Activated CD8-positive, alpha-beta T cell treated with anti-CD3 and anti-CD28 coated beads for 36 hours (primary cell): ENCODE data around the gene PERP. TPM values are rescaled to one million over a fixed set of nuclear protein-coding genes. Genes with fewer than 3 reads are reported as not detected.

ENCODE experiments used
- ATAC-seq: fragments of 200-7000 bp; cut with Tn5 transposase; one replicate; pipeline ENCODE4 v1.10.0; 2021; ENCODE audit warnings: mild to moderate bottlenecking, moderate library complexity
- CTCF ChIA-PET: fragments of 350-600 bp; sonication (Branson Sonifier 250); formaldehyde crosslinking; loops from one replicate; lab custom pipeline; 2021; ENCODE audit warnings: antibody characterized with exemption; lab: Charles Lee
- POLR2A ChIA-PET: fragments of 350-600 bp; sonication (Branson Sonifier 250); formaldehyde crosslinking; loops from one replicate; lab custom pipeline; 2021; ENCODE audit warnings: antibody characterized with exemption; lab: Charles Lee
- DNase-seq: peaks from one replicate; pipeline ENCODE4 v3.0.0-alpha.2; 2020
- H3K27ac Mint-ChIP-seq: one replicate; pipeline ENCODE4 v1.8.0; 2021; ENCODE audit warnings: mild to moderate bottlenecking, mixed read lengths
- H3K27me3 Mint-ChIP-seq: one replicate; pipeline ENCODE4 v1.8.0; 2021; ENCODE audit warnings: mixed read lengths
- H3K36me3 Mint-ChIP-seq: one replicate; pipeline ENCODE4 v1.8.0; 2021; ENCODE audit warnings: low read depth, mixed read lengths
- H3K4me1 Mint-ChIP-seq: one replicate; pipeline ENCODE4 v1.8.0; 2021; ENCODE audit warnings: low read depth, mixed read lengths
- H3K4me3 Mint-ChIP-seq: one replicate; pipeline ENCODE4 v1.8.0; 2021; ENCODE audit warnings: mild to moderate bottlenecking, moderate library complexity, mixed read lengths
- H3K9me3 Mint-ChIP-seq: one replicate; pipeline ENCODE4 v1.8.0; 2021; ENCODE audit warnings: mixed read lengths
- intact Hi-C: fragments of 100-400 bp; cut with micrococcal nuclease; formaldehyde crosslinking; loops from one replicate; pipeline ENCODE4 v1.10.0; 2022
- total RNA-seq, 2 experiments: library from RNA; stranded (reverse); gene quantifications; one replicate each; pipeline ENCODE4 v1.2.3, GENCODE V29; 2021
- TF ChIP-seq, protein P1 (sequence below): fragments of 200-600 bp; IDR thresholded peaks from one replicate; pipeline ENCODE4 v1.8.0; 2022; ENCODE audit warnings: antibody characterized with exemption, mild to moderate bottlenecking

The PERP gene
- total RNA-seq, 2 experiments from 2014 or later = 3.7 to 4.5 TPM

DNA sequence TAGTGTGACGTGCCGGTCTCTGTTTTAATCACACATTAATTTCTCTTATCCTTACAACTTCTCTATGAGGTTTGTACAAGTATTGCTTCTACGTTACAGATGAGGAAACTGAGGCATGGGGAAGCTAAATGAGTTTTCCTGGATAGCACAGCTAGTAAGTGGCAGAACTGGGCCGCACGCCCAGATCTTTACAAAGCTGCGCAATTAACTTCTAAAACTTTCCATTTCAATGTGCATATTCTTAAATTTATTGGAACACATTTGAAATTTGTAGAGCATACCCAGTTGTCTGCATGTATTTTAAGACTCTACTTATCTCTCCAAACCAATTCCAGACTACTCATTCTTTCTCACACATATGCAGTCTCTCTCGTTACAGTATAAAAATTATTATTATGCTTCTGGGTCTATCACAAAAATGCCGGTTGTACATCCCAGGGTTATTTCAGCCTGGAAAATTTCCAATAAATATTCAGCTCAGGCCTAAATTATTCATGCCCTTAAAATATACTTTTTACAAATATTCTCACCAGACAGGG, 10.2 kb upstream of the PERP start:
- DNase-seq (no peak), ATAC-seq (no peak)
- Mint-ChIP-seq H3K36me3 (no peaks in the 10 kb centered on the region), H3K4me3 (no peak overlapping the region), H3K27ac (no peak overlapping the region), H3K9me3 (no peaks in the 10 kb centered on the region), H3K4me1 (peaks cover 6% of the 10 kb centered on the region), H3K27me3 (peaks cover 21% of the 10 kb centered on the region)
- ChIA-PET POLR2A (no interaction called here), CTCF (interaction anchor here (0.7 to 6.6 kb wide), 15 partner anchors 9 to 402 kb away, joined by 3 to 63 read pairs (median 9); partner anchors contain the start of genes ARFGEF3, HEBP2 and NHSL1)
- intact Hi-C loops = loop anchor here (5.0 to 10.0 kb wide), 3 partner anchors 170 to 400 kb away; partner anchors contain the start of gene HEBP2
- TF ChIP-seq, protein P1, sequence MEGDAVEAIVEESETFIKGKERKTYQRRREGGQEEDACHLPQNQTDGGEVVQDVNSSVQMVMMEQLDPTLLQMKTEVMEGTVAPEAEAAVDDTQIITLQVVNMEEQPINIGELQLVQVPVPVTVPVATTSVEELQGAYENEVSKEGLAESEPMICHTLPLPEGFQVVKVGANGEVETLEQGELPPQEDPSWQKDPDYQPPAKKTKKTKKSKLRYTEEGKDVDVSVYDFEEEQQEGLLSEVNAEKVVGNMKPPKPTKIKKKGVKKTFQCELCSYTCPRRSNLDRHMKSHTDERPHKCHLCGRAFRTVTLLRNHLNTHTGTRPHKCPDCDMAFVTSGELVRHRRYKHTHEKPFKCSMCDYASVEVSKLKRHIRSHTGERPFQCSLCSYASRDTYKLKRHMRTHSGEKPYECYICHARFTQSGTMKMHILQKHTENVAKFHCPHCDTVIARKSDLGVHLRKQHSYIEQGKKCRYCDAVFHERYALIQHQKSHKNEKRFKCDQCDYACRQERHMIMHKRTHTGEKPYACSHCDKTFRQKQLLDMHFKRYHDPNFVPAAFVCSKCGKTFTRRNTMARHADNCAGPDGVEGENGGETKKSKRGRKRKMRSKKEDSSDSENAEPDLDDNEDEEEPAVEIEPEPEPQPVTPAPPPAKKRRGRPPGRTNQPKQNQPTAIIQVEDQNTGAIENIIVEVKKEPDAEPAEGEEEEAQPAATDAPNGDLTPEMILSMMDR = no peak

GRCh38 chr6:138116661-138116999, 9.4 kb upstream of the PERP start:
- H3K27ac Mint-ChIP-seq = no peak overlapping the region
- H3K4me1 Mint-ChIP-seq = peaks cover 6% of the 10 kb centered on the region
- no peak overlapping the region for H3K4me3 Mint-ChIP-seq
- peaks cover 21% of the 10 kb centered on the region for H3K27me3 Mint-ChIP-seq
- no peaks in the 10 kb centered on the region for H3K9me3 Mint-ChIP-seq
- ATAC-seq (no peak), DNase-seq (no peak)
- no peaks in the 10 kb centered on the region for H3K36me3 Mint-ChIP-seq
- CTCF ChIA-PET = interaction anchor here (0.8 to 6.6 kb wide), 37 partner anchors 8 to 650 kb away, joined by 3 to 63 read pairs (median 5); partner anchors contain the start of genes ARFGEF3, HEBP2 and NHSL1
- intact Hi-C loops = loop anchor here (5.0 to 10.0 kb wide), 3 partner anchors 171 to 401 kb away; partner anchors contain the start of gene HEBP2
- POLR2A ChIA-PET = no interaction called here
- TF ChIP-seq, protein P1 = no peak

GRCh38 chr6:138115877-138116660, 8.8 kb upstream of the PERP start:
- Mint-ChIP-seq H3K4me3 (no peak overlapping the region), H3K4me1 (peaks cover 6% of the 10 kb centered on the region), H3K36me3 (no peaks in the 10 kb centered on the region), H3K27me3 (peaks cover 24% of the 10 kb centered on the region), H3K27ac (no peak overlapping the region), H3K9me3 (no peaks in the 10 kb centered on the region)
- ChIA-PET POLR2A (no interaction called here), CTCF (interaction anchor here (0.6 to 6.6 kb wide), 50 partner anchors 8 to 655 kb away, joined by 3 to 63 read pairs (median 4); partner anchors contain the start of genes HEBP2, NHSL1 and SMIM28)
- intact Hi-C loops = loop anchor here (5.0 to 10.0 kb wide), 3 partner anchors 171 to 401 kb away; partner anchors contain the start of gene HEBP2
- peak; percentile 62 for DNase-seq
- TF ChIP-seq, protein P1 = peak; percentile 78
- ATAC-seq = peak; percentile 87

- H3K27me3 Mint-ChIP-seq = peaks cover 26% of the 10 kb centered on the region
- ATAC-seq (no peak), DNase-seq (no peak)
- TF ChIP-seq, protein P1 = no peak
- H3K9me3 Mint-ChIP-seq = no peaks in the 10 kb centered on the region
- H3K36me3 Mint-ChIP-seq = no peaks in the 10 kb centered on the region
- ChIA-PET CTCF (interaction anchor here (0.6 to 6.6 kb wide), 32 partner anchors 10 to 416 kb away, joined by 3 to 63 read pairs (median 5); partner anchors contain the start of genes HEBP2, NHSL1 and SMIM28), POLR2A (interaction anchor here (0.6 kb wide), 1 partner anchor 231 kb away, joined by 3 read pairs; no protein-coding TSS in a partner anchor)
- H3K4me1 Mint-ChIP-seq = peaks cover 6% of the 10 kb centered on the region
- H3K4me3 Mint-ChIP-seq = no peak overlapping the region
- intact Hi-C loops = loop anchor here (5.0 to 10.0 kb wide), 3 partner anchors 172 to 402 kb away; partner anchors contain the start of gene HEBP2
- no peak overlapping the region for H3K27ac Mint-ChIP-seq
These were observed 8.0 kb upstream of the PERP start for GRCh38 chr6:138115201-138115600.
